Measurements from ENCODE around the gene PHACTR1. TPM values are rescaled to one million over a fixed set of nuclear protein-coding genes. Genes with fewer than 3 reads are reported as not detected.

The PHACTR1 gene
- total and polyA plus RNA-seq, 12 donors = 0.77 to 16.0 (median 3.5) TPM

GRCh38 chr6:12963567-12963966 is 247.0 kb downstream of the PHACTR1 start:
- Histone ChIP-seq H3K4me1 (replicated peaks in 1 of 2) (peaks cover 0 to 3% of the 10 kb centered on the region in 2 donors), H3K27ac (peak overlapping the region in 2 of 5 donors; percentile 24 to 58), H3K36me3 (replicated peaks in 1 of 2) (no peaks in the 10 kb centered on the region), H3K27me3 (no peaks in the 10 kb centered on the region), H3K4me3 (no peak overlapping the region), H3K9me3 (replicated peaks in 1 of 3) (no peaks in the 10 kb centered on the region)
- intact Hi-C loops (cut with DNase I) = no loop called here
- DNase-seq = no peak
- 62 to 76% (median 70%) methylated on average over 4 of the region's 4 CpGs for WGBS, 4 donors
- TF ChIP-seq POLR2A (IDR thresholded peaks at IDR 0.05) = no peak
- TF ChIP-seq, protein P1, sequence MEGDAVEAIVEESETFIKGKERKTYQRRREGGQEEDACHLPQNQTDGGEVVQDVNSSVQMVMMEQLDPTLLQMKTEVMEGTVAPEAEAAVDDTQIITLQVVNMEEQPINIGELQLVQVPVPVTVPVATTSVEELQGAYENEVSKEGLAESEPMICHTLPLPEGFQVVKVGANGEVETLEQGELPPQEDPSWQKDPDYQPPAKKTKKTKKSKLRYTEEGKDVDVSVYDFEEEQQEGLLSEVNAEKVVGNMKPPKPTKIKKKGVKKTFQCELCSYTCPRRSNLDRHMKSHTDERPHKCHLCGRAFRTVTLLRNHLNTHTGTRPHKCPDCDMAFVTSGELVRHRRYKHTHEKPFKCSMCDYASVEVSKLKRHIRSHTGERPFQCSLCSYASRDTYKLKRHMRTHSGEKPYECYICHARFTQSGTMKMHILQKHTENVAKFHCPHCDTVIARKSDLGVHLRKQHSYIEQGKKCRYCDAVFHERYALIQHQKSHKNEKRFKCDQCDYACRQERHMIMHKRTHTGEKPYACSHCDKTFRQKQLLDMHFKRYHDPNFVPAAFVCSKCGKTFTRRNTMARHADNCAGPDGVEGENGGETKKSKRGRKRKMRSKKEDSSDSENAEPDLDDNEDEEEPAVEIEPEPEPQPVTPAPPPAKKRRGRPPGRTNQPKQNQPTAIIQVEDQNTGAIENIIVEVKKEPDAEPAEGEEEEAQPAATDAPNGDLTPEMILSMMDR (IDR thresholded peaks at IDR 0.05) = no peak

DNA sequence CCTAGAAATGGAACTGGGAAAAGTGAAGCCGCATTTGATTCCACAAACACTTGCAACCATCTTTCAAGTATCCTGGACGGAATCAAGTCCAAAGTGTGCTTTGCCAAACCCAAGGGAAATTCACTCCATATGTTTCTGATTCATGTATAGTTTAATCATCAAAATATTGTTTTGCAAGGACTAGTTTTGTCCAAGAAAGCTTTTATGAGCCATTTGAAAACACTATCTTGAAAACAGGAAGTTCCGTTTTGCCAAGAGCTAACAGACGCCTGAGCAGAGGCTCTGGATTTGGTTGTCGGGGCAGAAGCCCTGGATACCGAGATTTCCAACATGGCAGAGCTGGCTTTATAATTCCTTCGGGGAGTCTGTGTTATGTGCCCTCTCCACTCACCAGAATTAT is 251.1 kb downstream of the PHACTR1 start:
- Histone ChIP-seq H3K27me3 (no peaks in the 10 kb centered on the region), H3K36me3 (replicated peaks in 1 of 2) (no peaks in the 10 kb centered on the region), H3K9me3 (replicated peaks in 1 of 3) (no peaks in the 10 kb centered on the region), H3K4me3 (peak overlapping the region in 1 of 4 donors; percentile 13), H3K27ac (no peak overlapping the region), H3K4me1 (replicated peaks in 1 of 2) (no peaks in the 10 kb centered on the region)
- TF ChIP-seq, protein P1 (IDR thresholded peaks at IDR 0.05) = no peak
- TF ChIP-seq POLR2A (IDR thresholded peaks at IDR 0.05) = no peak
- intact Hi-C loops (cut with DNase I) = no loop called here
- WGBS, 4 donors = 69 to 79% (median 75%) methylated on average over 7 of the region's 7 CpGs
- DNase-seq = no peak

DNA sequence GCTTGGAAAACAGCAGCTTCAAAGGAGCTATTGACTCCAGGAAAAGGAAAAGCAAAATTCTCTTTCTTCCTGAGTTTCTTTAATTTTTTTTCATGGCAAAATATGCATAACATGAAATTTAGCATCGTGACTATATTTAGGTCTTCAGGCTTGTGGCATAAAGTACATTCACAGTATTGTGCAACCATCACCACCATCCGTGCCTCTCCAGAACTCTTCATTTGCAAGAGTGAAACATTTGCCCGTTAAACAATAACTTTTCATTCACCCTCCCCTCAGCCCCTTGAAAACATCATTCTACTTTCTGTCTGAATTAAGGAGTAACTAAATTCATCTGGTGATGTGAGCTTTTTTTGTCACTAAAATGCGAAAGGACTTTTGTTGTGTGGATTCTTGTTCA is 251.7 kb downstream of the PHACTR1 start:
- Histone ChIP-seq H3K36me3 (replicated peaks in 1 of 2) (no peaks in the 10 kb centered on the region), H3K4me3 (no peak overlapping the region), H3K4me1 (replicated peaks in 1 of 2) (no peaks in the 10 kb centered on the region), H3K27me3 (no peaks in the 10 kb centered on the region), H3K27ac (no peak overlapping the region), H3K9me3 (replicated peaks in 1 of 3) (no peaks in the 10 kb centered on the region)
- intact Hi-C loops (cut with DNase I) = no loop called here
- no peak for DNase-seq
- 62 to 80% (median 73%) methylated on average over 4 of the region's 4 CpGs for WGBS, 4 donors
- TF ChIP-seq POLR2A (IDR thresholded peaks at IDR 0.05) = no peak
- TF ChIP-seq, protein P1 (IDR thresholded peaks at IDR 0.05) = no peak

DNA sequence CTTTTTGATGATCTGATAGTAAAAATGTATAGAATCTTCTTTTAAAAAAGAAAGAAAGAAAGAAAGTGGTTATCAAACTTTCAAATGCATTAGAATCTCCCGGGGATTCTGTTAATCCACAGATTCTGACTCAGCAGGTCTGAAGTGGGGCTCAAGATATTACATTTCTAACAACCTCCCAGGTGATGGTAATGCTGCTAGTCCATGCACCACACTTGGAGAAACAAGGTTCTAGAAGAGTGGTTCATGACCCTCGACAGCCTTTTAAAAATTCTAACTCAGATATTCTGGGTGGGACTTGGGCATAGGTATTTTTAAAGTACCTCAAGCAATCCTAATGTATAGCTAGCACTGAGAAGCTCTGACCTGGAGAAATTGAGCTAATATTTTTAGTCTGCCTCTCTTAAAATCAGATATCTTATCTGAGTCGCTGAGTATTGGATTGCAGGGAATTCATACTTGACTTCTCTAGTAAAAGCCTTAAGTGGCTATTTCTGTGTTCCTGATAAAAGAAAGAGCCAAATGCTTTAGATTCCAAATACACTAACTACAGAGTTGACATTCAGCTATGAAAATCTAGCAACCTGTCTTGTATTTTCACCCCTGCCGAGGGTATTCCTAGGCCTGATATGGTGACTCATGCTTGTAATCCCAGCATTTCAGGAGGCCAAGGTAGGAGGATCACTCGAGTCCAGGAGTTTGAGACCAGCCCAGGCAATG is 252.4 kb downstream of the PHACTR1 start:
- Histone ChIP-seq H3K4me3 (no peak overlapping the region), H3K4me1 (replicated peaks in 1 of 2) (no peaks in the 10 kb centered on the region), H3K9me3 (replicated peaks in 1 of 3) (no peaks in the 10 kb centered on the region), H3K36me3 (replicated peaks in 1 of 2) (no peaks in the 10 kb centered on the region), H3K27ac (no peak overlapping the region), H3K27me3 (no peaks in the 10 kb centered on the region)
- intact Hi-C loops (cut with DNase I) = no loop called here
- no peak for DNase-seq
- TF ChIP-seq POLR2A (IDR thresholded peaks at IDR 0.05) = no peak
- TF ChIP-seq, protein P1 (IDR thresholded peaks at IDR 0.05) = no peak
- WGBS, 4 donors = 77 to 80% (median 79%) methylated on average over 5 of the region's 5 CpGs
